Activated naive CD4-positive, alpha-beta T cell treated with anti-CD3 and anti-CD28 coated beads for 36 hours (primary cell): ENCODE measurements around the gene KIF22. TPM values are rescaled to one million over a fixed set of nuclear protein-coding genes. Genes with fewer than 3 reads are reported as not detected.
"Not testable (repeated sequence)": the region's sequence is repeated elsewhere in the genome, so short reads cannot be mapped to it uniquely, and the experiment has no call there.

Experiments used
- CTCF ChIA-PET: fragments of 350-600 bp; sonication (Branson Sonifier 250); formaldehyde crosslinking; loops from one replicate; lab custom pipeline; 2021; ENCODE audit warnings: antibody characterized with exemption; lab: Charles Lee
- DNase-seq: peaks from one replicate; pipeline ENCODE4 v3.0.0-alpha.2; 2020
- H3K27ac Mint-ChIP-seq: one replicate; pipeline ENCODE4 v1.8.0; 2021; ENCODE audit warnings: mild to moderate bottlenecking, mixed read lengths
- H3K27me3 Mint-ChIP-seq: one replicate; pipeline ENCODE4 v1.8.0; 2021; ENCODE audit warnings: low read depth, mixed read lengths
- H3K36me3 Mint-ChIP-seq: one replicate; pipeline ENCODE4 v1.8.0; 2021; ENCODE audit warnings: low read depth, mixed read lengths
- H3K4me1 Mint-ChIP-seq: one replicate; pipeline ENCODE4 v1.8.0; 2021; ENCODE audit warnings: low read depth, mixed read lengths
- H3K4me3 Mint-ChIP-seq: one replicate; pipeline ENCODE4 v1.8.0; 2021; ENCODE audit warnings: mild to moderate bottlenecking, moderate library complexity, mixed read lengths
- H3K9me3 Mint-ChIP-seq: one replicate; pipeline ENCODE4 v1.8.0; 2021; ENCODE audit warnings: mixed read lengths
- intact Hi-C: fragments of 100-400 bp; cut with micrococcal nuclease; formaldehyde crosslinking; loops from one replicate; pipeline ENCODE4 v1.15.1; 2023
- total RNA-seq, 2 experiments: library from RNA; stranded (reverse); gene quantifications; one replicate each; pipeline ENCODE4 v1.2.3, GENCODE V29; 2021

The KIF22 gene
- total RNA-seq, 2 experiments from 2014 or later: 201 to 209 TPM

GRCh38 chr16:29770250-29770929 is 20.2 kb upstream of the KIF22 start:
- no peaks in the 10 kb centered on the region for H3K9me3 Mint-ChIP-seq
- H3K36me3 Mint-ChIP-seq: no peaks in the 10 kb centered on the region
- peaks cover 4% of the 10 kb centered on the region for H3K4me1 Mint-ChIP-seq
- CTCF ChIA-PET: interaction anchor here (1.1 to 2.7 kb wide), 2 partner anchors 16 to 20 kb away, joined by 3 to 7 read pairs; partner anchors contain the start of gene KIF22
- H3K27me3 Mint-ChIP-seq: no peaks in the 10 kb centered on the region
- intact Hi-C loops: no loop called here
- no peak overlapping the region for H3K27ac Mint-ChIP-seq
- H3K4me3 Mint-ChIP-seq: no peak overlapping the region
- no peak for DNase-seq

GRCh38 chr16:29772330-29772729 is 18.2 kb upstream of the KIF22 start:
- H3K9me3 Mint-ChIP-seq, H3K27me3 Mint-ChIP-seq, H3K27ac Mint-ChIP-seq, intact Hi-C loops, H3K36me3 Mint-ChIP-seq, CTCF ChIA-PET, DNase-seq, H3K4me1 Mint-ChIP-seq, H3K4me3 Mint-ChIP-seq: not testable (repeated sequence)

DNA sequence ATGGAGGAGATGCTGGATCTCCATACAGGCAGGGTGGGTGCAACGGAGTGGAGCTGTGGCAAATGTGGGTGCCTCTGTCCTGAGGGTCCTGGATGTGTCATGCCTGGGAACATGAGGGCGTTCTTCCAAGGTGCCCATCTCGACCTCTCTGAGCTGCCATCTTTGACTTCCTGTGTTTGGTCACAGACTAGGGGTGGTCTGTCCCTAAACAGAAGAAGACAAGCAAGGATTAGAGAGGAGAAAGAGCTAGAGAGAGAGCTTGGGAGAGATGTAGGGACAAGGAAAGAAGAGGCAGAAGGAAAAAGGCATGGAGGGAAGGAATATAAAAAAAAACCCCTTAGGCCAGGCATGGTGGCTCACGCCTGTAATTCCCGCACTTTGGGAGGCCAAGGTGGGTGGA is 15.8 kb upstream of the KIF22 start:
- DNase-seq: no peak
- Mint-ChIP-seq H3K4me1 (peaks cover 4% of the 10 kb centered on the region), H3K27ac (no peak overlapping the region), H3K4me3 (no peak overlapping the region), H3K9me3 (no peaks in the 10 kb centered on the region), H3K27me3 (no peaks in the 10 kb centered on the region), H3K36me3 (no peaks in the 10 kb centered on the region)
- intact Hi-C loops: no loop called here
- CTCF ChIA-PET: no interaction called here

GRCh38 chr16:29775742-29776408 is 14.7 kb upstream of the KIF22 start:
- Mint-ChIP-seq H3K9me3 (no peaks in the 10 kb centered on the region), H3K27me3 (no peaks in the 10 kb centered on the region), H3K4me3 (no peak overlapping the region), H3K36me3 (no peaks in the 10 kb centered on the region), H3K4me1 (peaks cover 4% of the 10 kb centered on the region), H3K27ac (no peak overlapping the region)
- peak; percentile 22 for DNase-seq
- CTCF ChIA-PET: interaction anchor here (1.3 kb wide), 1 partner anchor 21 kb away, joined by 3 read pairs; no protein-coding TSS in a partner anchor
- intact Hi-C loops: no loop called here

DNA sequence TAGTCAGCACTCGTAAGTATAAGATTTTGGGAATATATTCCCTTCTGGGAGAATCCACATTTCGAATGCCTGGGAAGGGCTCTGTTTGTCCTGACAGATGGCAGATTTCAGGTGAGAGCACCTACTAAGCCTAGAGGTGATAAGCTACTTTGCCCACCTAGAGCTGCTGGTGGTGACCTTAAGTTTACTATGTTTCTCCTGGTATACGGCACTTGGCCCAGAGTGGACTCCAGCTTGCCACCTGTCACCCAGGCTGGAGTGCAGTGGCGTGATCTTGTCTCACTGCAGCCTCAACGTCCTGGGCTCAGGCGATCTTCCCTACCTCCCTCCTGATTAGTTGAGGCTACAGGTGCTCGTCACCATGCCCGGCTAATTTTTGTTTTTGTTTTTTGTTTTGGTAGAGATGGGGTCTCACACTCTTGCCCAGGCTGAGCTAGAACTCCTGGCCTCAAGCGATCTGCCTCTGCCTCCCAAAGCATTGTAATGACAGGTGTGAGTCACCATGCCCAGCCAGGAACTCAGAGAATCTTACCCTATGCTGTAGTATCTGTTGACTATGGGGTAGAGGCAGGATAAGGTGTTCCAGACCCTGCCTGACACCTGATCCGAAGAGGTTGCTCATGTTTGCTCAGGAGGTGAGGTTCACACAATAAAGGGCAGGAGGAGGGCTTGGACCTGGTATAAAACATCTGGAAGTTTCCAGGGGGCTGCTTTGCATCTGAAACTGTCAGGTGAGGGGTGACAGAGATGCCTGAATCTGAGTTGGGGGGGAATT is 12.8 kb upstream of the KIF22 start, which contains the start of gene ZG16:
TSS of gene ZG16 (plus strand) at position 681 of the 775 bp plus-strand sequence. CDS start 1,011 bp downstream, outside the sequence.
- Mint-ChIP-seq H3K27me3 (no peaks in the 10 kb centered on the region), H3K27ac (no peak within 1 kb of the TSS), H3K4me3 (no peak within 1 kb of the TSS), H3K36me3 (no peaks in the 10 kb centered on the region), H3K9me3 (no peaks in the 10 kb centered on the region), H3K4me1 (no peaks in the 10 kb centered on the region)
- no peak for DNase-seq
- intact Hi-C loops: no loop called here
- CTCF ChIA-PET: interaction anchor here (1.1 to 1.4 kb wide), 3 partner anchors 8 to 70 kb away, joined by 3 to 4 read pairs (median 4); no protein-coding TSS in a partner anchor

- Mint-ChIP-seq H3K27me3 (no peaks in the 10 kb centered on the region), H3K27ac (no peak overlapping the region), H3K4me1 (peaks cover 9% of the 10 kb centered on the region), H3K9me3 (no peaks in the 10 kb centered on the region), H3K36me3 (no peaks in the 10 kb centered on the region), H3K4me3 (no peak overlapping the region)
- no peak for DNase-seq
- intact Hi-C loops: no loop called here
- CTCF ChIA-PET: interaction anchor here (0.6 kb wide), 1 partner anchor 270 kb away, joined by 3 read pairs; no protein-coding TSS in a partner anchor
Observed at GRCh38 chr16:29779474-29779873, 11.1 kb upstream of the KIF22 start.

- H3K4me3 Mint-ChIP-seq, H3K36me3 Mint-ChIP-seq, H3K9me3 Mint-ChIP-seq, intact Hi-C loops, H3K27me3 Mint-ChIP-seq, DNase-seq, H3K27ac Mint-ChIP-seq: not testable (repeated sequence)
- H3K4me1 Mint-ChIP-seq: peaks cover 21% of the 10 kb centered on the region
- CTCF ChIA-PET: interaction anchor here (1.0 to 2.5 kb wide), 5 partner anchors 25 to 65 kb away, joined by 3 to 13 read pairs (median 7); no protein-coding TSS in a partner anchor
Observed at GRCh38 chr16:29783094-29783953, 7.2 kb upstream of the KIF22 start.

DNA sequence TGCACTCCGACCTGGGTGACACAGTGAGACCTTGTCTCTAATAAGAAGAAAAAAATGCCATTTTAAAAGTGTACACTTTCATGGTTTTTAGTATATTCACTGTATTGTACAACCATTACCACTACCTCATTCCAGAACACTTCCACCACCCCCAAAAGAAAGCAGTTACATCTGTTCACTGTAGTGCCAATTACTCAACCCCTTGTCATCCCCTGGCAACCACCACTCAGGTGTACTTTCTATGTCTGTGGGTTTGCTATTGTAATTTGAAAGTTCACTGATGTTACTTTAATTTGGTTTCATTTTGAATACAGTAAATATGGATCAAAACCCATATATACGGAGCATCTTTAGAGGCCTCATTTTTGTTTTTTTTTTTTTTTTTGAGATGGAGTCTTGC is 6.4 kb upstream of the KIF22 start:
- H3K4me1 Mint-ChIP-seq: peaks cover 21% of the 10 kb centered on the region
- peak; percentile 68 for DNase-seq
- CTCF ChIA-PET: interaction anchor here (0.6 to 2.8 kb wide), 17 partner anchors 16 to 104 kb away, joined by 3 to 17 read pairs (median 5); partner anchors contain the start of genes C16orf54 and MVP
- no peaks in the 10 kb centered on the region for H3K9me3 Mint-ChIP-seq
- H3K36me3 Mint-ChIP-seq: no peaks in the 10 kb centered on the region
- no peak overlapping the region for H3K4me3 Mint-ChIP-seq
- H3K27me3 Mint-ChIP-seq: no peaks in the 10 kb centered on the region
- intact Hi-C loops: loop anchor here (1.0 kb wide), 1 partner anchor 52 kb away; no protein-coding TSS in a partner anchor
- H3K27ac Mint-ChIP-seq: no peak overlapping the region

DNA sequence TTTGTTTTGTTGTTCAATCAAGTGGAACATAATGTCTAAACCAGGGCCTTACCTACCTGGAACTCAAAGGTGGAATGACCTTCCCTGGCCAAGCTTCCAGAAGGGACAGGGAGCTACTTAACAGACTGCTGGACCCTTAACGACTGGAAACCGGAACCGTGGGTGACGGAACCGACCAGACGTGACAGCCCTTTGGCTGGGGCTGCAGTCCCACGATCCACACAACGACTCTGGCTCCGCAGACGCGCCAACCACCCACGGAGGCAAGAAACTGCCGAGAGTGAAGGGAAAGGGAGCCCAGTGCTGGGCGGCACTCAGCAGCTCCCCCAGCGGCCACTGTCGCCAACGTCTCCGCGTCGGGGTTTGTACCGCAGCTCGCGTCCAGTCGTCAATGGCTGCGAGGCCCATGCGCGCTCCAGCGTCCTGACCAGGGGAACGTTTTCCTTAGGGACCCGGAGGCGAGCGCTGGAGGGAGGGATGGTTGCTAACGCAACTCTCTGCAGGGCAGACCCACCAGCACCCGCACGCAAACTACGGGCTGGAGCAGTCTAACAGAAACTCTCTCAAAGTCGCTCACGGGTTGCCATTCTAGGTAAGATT is 5.5 kb upstream of the KIF22 start:
- H3K36me3 Mint-ChIP-seq: no peaks in the 10 kb centered on the region
- intact Hi-C loops: loop anchor here (1.0 kb wide), 2 partner anchors 39 to 53 kb away; no protein-coding TSS in a partner anchor

DNA sequence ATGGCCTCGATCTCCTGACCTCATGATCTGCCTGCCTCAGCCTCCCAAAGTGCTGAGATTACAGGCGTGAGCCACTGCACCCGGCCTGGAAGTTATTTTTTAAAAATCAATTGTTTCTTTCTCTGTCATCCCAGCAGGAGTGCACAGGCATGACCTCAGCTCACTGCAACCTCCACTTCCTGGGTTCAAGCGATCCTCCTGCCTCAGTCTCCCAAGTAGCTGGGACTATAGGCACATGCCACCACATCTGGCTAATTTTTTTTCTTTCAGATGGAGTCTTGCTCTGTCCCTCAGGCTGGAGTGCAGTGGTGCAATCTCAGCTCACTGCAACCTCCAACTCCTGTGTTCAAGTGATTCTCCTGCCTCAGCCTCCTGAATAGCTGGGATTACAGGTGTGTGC is 3.4 kb upstream of the KIF22 start:
- H3K9me3 Mint-ChIP-seq, DNase-seq, H3K27ac Mint-ChIP-seq, H3K4me3 Mint-ChIP-seq, intact Hi-C loops, H3K27me3 Mint-ChIP-seq: not testable (repeated sequence)
- CTCF ChIA-PET: interaction anchor here (1.1 to 2.8 kb wide), 3 partner anchors 28 to 86 kb away, joined by 3 to 17 read pairs (median 4); no protein-coding TSS in a partner anchor
- peaks cover 16% of the 10 kb centered on the region for H3K36me3 Mint-ChIP-seq
- H3K4me1 Mint-ChIP-seq: peaks cover 30% of the 10 kb centered on the region

More for the DNA sequence above, 5.5 kb upstream of the KIF22 start:
- peak; percentile 82 for DNase-seq
- peak overlapping the region; percentile 61 for H3K4me3 Mint-ChIP-seq
- H3K27ac Mint-ChIP-seq: no peak overlapping the region
- CTCF ChIA-PET: interaction anchor here (0.6 to 2.8 kb wide), 33 partner anchors 8 to 247 kb away, joined by 3 to 17 read pairs (median 4); partner anchors contain the start of genes C16orf54 and MVP
- H3K27me3 Mint-ChIP-seq: no peaks in the 10 kb centered on the region
- no peaks in the 10 kb centered on the region for H3K9me3 Mint-ChIP-seq
- H3K4me1 Mint-ChIP-seq: peaks cover 25% of the 10 kb centered on the region

GRCh38 chr16:29789775-29790182 is 772 bp upstream of the KIF22 start:
- Mint-ChIP-seq H3K9me3 (no peaks in the 10 kb centered on the region), H3K36me3 (peaks cover 30% of the 10 kb centered on the region), H3K27ac (peak overlapping the region; percentile 98), H3K27me3 (no peaks in the 10 kb centered on the region), H3K4me1 (peaks cover 37% of the 10 kb centered on the region), H3K4me3 (peak overlapping the region; percentile 100)
- CTCF ChIA-PET: interaction anchor here (0.6 to 3.6 kb wide), 20 partner anchors 13 to 232 kb away, joined by 3 to 35 read pairs (median 4); partner anchors contain the start of genes MAZ, PAGR1 and SPN
- intact Hi-C loops: loop anchor here (1.0 kb wide), 5 partner anchors 16 to 89 kb away; no protein-coding TSS in a partner anchor
- DNase-seq: no peak
